GM18519 (cell line): Measurements from ENCODE around the gene XPR1.
A peak's percentile ranks its signal among the peaks of the same experiment; 100 is the strongest.

Source experiments
- ATAC-seq: cut with Tn5 transposase; IDR thresholded peaks from one replicate; pipeline ENCODE4 v1.9.1; 2021; ENCODE audit warnings: mild to moderate bottlenecking, moderate library complexity; ENCODE audit not compliant: unreplicated experiment, low FRiP score

Gene XPR1

DNA sequence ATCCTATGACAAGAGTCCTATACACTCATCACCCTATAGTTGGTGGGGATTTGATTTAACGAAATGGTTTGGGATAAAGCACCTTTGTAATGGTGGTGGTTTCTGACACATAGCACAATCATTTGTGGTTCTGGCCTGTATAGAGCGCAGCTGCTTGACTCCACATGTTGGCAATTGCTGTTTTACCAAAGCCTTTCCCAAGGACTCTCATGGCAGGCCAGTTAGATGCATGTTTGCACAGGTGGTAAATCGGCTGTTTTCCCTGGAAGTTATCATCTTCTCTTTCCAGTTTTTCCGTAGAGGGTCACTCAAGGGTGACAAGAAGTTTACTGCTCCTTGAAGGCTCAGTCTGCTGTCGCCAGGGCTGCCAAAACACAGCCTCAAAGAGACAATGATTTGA, 17.1 kb upstream of the XPR1 start:
- no peak for ATAC-seq

- ATAC-seq: no peak
Measured at GRCh38 chr1:180615493-180616290, 16.1 kb upstream of the XPR1 start.

DNA sequence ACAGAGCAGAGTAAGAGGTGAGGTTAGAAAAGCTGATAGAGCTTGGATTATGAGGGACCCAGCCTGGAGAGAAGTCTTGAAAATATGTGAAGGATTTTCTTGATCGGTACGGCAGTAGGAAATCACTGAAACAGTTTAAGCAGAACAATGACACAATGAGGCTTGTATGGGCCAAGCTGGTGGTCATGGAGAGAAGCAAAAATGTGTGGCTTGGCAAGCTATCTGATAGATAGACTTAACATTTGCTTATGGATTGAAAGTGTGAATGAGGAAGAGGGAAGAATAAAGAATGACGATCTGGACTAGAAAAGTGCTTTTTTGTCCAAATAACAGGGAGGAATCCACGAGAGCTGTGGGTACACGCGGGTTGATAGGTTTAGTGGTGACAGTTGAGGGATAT, 15.4 kb upstream of the XPR1 start:
- ATAC-seq: no peak

GRCh38 chr1:180617774-180618395, 13.9 kb upstream of the XPR1 start:
- no peak for ATAC-seq

- ATAC-seq: no peak
Measured at GRCh38 chr1:180620581-180620980, 11.2 kb upstream of the XPR1 start.

- no peak for ATAC-seq
Measured at GRCh38 chr1:180622658-180623508, 8.9 kb upstream of the XPR1 start.

GRCh38 chr1:180623579-180624347, 8.1 kb upstream of the XPR1 start:
- ATAC-seq: no peak

DNA sequence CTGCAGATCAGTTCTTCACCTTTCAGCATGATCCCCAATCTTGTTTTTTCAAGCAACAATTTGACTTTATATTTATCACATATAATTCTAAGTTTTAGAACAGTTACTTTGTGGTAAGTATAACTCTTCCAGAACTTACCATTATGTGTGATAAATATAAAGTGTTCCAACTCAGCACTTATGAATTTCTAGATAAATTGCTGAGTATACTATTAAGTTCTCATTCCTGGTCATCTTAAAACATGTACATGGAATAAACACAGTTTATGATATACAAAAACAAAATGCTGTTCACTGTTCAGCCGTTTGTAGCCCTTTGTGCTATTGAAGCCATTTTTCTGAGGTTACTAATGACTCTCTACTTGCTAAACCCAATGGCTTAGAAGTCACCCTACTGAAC, 5.1 kb upstream of the XPR1 start:
- ATAC-seq: no peak

GRCh38 chr1:180627411-180627810, 4.4 kb upstream of the XPR1 start:
- no peak for ATAC-seq

GRCh38 chr1:180628646-180629045, 3.2 kb upstream of the XPR1 start:
- no peak for ATAC-seq

GRCh38 chr1:180630408-180631193, 1.2 kb upstream of the XPR1 start:
- no peak for ATAC-seq

- peak; percentile 1 for ATAC-seq
Measured at GRCh38 chr1:180631194-180631765, 542 bp upstream of the XPR1 start.

DNA sequence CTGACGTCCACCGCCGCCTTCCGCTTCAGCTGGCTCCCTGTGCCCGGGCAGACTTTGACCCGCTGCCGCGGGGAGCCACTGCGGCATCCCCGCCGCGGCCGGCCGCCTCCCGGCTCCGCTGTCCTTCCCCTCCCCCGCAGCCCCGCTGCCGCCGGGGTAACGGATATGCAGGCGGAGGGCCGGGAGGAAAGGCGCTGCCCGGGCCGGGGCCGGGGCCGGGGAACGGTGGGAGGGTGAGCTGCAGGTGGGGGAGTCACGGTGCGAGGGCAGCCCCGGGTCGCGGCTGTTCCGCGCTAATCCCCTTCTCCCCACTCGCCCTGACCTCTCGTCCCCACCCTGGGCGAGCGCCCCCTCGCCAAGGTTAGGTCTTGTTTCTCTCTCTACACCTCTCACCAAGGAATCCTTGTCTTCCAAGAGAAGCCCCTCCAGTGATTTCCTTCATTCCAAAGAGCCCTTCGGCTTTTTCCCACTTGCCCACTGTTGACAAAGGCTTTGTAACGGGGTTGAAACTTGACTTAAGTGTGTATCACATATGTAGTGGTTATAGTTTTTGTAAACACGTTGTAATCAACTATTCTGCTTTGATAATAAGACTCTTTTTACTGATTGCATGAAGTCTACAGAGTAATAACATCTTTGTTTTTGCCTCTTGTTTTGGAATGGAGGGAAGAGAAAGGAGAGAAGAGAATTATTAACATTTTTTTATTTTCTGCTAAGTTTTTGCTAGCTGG, 669 bp downstream of the XPR1 start:
- ATAC-seq: peak; percentile 20

- ATAC-seq: no peak
Measured at GRCh38 chr1:180633057-180634056, 1.5 kb downstream of the XPR1 start.

DNA sequence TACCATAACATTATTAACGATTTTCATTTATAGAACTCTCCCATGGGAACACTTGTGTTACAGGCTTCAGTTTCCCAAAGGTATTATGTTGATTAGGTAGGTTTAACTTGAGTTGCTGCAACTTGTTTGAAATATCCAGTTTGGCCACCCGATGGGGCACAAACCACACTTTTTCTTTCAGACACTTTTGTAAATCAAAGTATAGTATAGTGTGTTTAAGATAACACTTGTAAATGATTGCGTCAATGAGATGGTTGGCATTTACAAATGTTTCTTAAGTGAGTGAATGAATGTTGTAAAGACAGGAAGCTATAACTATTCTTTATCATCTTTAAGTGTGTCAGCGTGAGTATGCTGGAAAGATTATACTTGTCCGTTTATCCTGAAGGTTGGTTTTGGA, 4.3 kb downstream of the XPR1 start:
- ATAC-seq: no peak

GRCh38 chr1:180639871-180640270, 8.0 kb downstream of the XPR1 start:
- no peak for ATAC-seq

GRCh38 chr1:180640531-180640949, 8.7 kb downstream of the XPR1 start:
- ATAC-seq: no peak

DNA sequence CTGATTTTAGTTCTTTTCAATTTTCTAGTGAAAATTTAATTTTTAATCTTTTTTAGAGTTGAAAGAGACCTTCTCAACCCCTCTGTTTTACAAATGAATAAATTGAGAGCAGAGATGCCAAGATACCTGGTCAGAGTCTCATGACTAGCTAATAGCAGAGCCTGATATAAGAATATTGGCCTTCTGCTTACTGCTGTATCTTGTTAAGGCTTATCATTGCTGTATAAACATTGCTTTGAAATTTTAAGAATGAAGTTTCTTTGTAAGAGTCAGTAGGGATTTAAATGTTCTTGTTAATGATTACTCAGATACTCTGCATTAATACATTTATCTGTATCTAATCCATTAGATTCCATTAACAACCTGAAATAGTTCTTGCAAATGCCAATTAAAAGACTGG, 9.8 kb downstream of the XPR1 start:
- ATAC-seq: no peak
